ENCODE results near the gene DDX39A.

DNA sequence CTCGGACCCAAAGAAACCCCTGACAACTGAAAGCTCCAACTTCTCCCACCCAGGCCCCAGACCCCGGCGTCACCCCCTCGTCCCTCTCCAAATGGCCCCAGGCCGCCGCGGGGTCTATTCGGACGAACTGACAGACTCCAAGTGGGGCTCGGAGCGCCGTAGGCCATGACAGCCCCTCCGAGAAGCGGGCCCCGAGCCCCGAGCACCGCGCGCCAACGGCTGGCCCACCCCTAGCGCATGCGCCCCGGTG lies 360 bp downstream of the DDX39A start:
- TF ChIP-seq, protein P1, sequence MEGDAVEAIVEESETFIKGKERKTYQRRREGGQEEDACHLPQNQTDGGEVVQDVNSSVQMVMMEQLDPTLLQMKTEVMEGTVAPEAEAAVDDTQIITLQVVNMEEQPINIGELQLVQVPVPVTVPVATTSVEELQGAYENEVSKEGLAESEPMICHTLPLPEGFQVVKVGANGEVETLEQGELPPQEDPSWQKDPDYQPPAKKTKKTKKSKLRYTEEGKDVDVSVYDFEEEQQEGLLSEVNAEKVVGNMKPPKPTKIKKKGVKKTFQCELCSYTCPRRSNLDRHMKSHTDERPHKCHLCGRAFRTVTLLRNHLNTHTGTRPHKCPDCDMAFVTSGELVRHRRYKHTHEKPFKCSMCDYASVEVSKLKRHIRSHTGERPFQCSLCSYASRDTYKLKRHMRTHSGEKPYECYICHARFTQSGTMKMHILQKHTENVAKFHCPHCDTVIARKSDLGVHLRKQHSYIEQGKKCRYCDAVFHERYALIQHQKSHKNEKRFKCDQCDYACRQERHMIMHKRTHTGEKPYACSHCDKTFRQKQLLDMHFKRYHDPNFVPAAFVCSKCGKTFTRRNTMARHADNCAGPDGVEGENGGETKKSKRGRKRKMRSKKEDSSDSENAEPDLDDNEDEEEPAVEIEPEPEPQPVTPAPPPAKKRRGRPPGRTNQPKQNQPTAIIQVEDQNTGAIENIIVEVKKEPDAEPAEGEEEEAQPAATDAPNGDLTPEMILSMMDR (IDR thresholded peaks at IDR 0.05) = no peak
- no peak for TF ChIP-seq EZH2 (IDR thresholded peaks at IDR 0.05; ENCODE audit: borderline replicate concordance, insufficient read depth, low read depth, low read length, poor library complexity, severe bottlenecking)
